GM19397 (cell line): ENCODE measurements around the gene ABCC9.

Experiments
- ATAC-seq: cut with Tn5 transposase; IDR thresholded peaks from one replicate; pipeline ENCODE4 v1.9.1; 2021; ENCODE audit warnings: mild to moderate bottlenecking, moderate library complexity; ENCODE audit not compliant: unreplicated experiment

The ABCC9 gene

GRCh38 chr12:21881965-21882364 is 59.3 kb downstream of the ABCC9 start:
- no peak for ATAC-seq

- no peak for ATAC-seq
Measured at GRCh38 chr12:21879312-21879711, 61.9 kb downstream of the ABCC9 start.

- no peak for ATAC-seq
Measured at GRCh38 chr12:21877293-21877982, 63.8 kb downstream of the ABCC9 start.

GRCh38 chr12:21865846-21866245 is 75.4 kb downstream of the ABCC9 start:
- no peak for ATAC-seq

- ATAC-seq, result no peak
Measured at GRCh38 chr12:21860534-21860933, 80.7 kb downstream of the ABCC9 start.

GRCh38 chr12:21860128-21860527 is 81.1 kb downstream of the ABCC9 start:
- ATAC-seq, result no peak

- no peak for ATAC-seq
Measured at GRCh38 chr12:21852251-21852650, 89.0 kb downstream of the ABCC9 start.

GRCh38 chr12:21851151-21851550 is 90.1 kb downstream of the ABCC9 start:
- ATAC-seq, result no peak

- ATAC-seq, result no peak
Measured at GRCh38 chr12:21850419-21850818, 90.8 kb downstream of the ABCC9 start.

- no peak for ATAC-seq
Measured at GRCh38 chr12:21849878-21850277, 91.3 kb downstream of the ABCC9 start.

- no peak for ATAC-seq
Measured at GRCh38 chr12:21848192-21848591, 93.0 kb downstream of the ABCC9 start.

- no peak for ATAC-seq
Measured at GRCh38 chr12:21843795-21844194, 97.4 kb downstream of the ABCC9 start.

GRCh38 chr12:21839776-21840175 is 101.5 kb downstream of the ABCC9 start:
- ATAC-seq, result no peak

- no peak for ATAC-seq
Measured at GRCh38 chr12:21837847-21838246, 103.4 kb downstream of the ABCC9 start.

- no peak for ATAC-seq
Measured at GRCh38 chr12:21831791-21832344, 109.4 kb downstream of the ABCC9 start.

GRCh38 chr12:21828779-21829178 is 112.4 kb downstream of the ABCC9 start:
- no peak for ATAC-seq

GRCh38 chr12:21828136-21828775 is 113.0 kb downstream of the ABCC9 start:
- ATAC-seq, result no peak

GRCh38 chr12:21827083-21827482 is 114.1 kb downstream of the ABCC9 start:
- ATAC-seq, result no peak

GRCh38 chr12:21826618-21826910 is 114.7 kb downstream of the ABCC9 start:
- no peak for ATAC-seq

- ATAC-seq, result no peak
Measured at GRCh38 chr12:21825886-21826617, 115.2 kb downstream of the ABCC9 start.

GRCh38 chr12:21823581-21823980 is 117.6 kb downstream of the ABCC9 start:
- ATAC-seq, result no peak

GRCh38 chr12:21819678-21820077 is 121.5 kb downstream of the ABCC9 start:
- no peak for ATAC-seq
